HG02623 (cell line): ENCODE measurements around the gene SETD9.
A peak's percentile ranks its signal among the peaks of the same experiment; 100 is the strongest.

Experiments
- ATAC-seq: cut with Tn5 transposase; IDR thresholded peaks from one replicate; pipeline ENCODE4 v1.9.1; 2021; ENCODE audit warnings: moderate library complexity; ENCODE audit not compliant: unreplicated experiment

The SETD9 gene

DNA sequence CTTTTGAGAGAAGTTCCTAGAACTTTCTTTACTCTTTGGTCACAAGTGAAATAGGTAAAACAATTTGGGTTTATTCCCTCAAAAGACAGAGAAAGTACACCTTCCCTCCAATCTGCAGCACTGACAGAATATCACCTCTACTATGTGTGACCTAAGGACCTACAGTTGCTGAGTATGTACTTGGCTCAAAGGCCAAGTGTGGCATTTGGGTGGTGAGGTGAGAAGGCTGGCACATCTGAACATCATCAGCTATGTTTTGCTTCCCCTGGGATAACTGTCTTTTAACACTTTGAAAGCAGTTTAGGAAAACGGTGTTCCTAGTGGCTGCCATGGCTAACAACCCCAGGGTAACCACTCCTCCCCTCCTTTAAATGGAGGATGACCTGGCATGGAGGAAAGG, 24.9 kb downstream of the SETD9 start:
- no peak for ATAC-seq

DNA sequence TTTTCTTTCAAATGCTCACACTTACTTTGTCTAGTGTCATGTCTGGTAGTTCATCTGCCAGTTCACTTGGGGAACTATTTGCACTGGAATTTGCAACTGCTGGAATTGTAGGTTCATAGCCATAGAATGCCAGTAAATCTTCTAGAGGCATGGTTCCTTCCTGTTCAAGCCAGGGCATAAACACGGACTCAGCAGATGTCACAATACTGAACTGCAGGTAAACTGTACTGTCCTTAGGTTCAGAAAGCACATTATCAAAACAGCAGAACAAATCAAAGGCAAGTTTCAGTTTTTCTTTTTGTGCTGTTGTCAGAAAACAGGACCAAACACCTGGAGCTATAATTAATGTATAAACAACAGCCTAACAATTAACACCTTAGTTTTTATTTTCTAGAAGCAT, 29.5 kb downstream of the SETD9 start:
- ATAC-seq, result no peak

DNA sequence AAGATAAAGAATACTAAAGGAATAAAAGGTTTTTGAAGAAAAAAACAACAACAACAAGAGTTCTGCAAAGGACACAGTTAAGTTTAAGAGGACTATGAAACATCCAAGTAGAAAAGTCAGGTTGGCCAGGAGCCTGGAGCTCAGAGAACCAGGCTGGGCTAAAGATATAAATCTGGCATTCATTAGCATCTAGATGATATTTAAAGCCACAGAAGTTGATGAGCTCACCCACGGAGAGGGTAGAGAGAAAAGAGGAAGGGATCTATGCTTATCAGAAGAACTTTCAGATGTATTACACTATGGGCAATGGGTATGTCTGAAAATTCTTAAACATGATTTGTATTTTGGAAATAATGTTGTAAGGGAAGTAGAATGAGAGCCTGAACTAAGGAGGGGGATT, 32.6 kb downstream of the SETD9 start:
- ATAC-seq, result no peak

DNA sequence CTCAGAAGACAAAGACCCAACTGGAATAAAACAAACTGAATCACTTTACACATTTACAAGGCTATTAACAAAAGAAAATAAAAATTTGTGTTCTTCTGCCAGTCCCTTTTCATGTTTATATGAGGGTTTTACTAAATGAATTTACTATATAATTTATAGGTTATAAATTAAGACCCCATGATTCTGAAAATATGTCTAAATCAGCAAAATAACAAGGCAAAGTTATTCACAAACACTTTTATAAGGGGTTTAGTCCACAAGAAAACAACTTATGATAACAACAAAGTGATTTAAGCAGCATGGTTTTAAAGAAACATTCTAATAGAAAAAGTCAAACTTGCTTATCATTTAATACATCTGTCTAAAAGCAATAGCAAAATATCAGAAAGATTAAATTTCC, 37.7 kb downstream of the SETD9 start:
- ATAC-seq, result no peak

GRCh38 chr5:56950626-56951125, 41.3 kb downstream of the SETD9 start:
- ATAC-seq, result peak; percentile 41

DNA sequence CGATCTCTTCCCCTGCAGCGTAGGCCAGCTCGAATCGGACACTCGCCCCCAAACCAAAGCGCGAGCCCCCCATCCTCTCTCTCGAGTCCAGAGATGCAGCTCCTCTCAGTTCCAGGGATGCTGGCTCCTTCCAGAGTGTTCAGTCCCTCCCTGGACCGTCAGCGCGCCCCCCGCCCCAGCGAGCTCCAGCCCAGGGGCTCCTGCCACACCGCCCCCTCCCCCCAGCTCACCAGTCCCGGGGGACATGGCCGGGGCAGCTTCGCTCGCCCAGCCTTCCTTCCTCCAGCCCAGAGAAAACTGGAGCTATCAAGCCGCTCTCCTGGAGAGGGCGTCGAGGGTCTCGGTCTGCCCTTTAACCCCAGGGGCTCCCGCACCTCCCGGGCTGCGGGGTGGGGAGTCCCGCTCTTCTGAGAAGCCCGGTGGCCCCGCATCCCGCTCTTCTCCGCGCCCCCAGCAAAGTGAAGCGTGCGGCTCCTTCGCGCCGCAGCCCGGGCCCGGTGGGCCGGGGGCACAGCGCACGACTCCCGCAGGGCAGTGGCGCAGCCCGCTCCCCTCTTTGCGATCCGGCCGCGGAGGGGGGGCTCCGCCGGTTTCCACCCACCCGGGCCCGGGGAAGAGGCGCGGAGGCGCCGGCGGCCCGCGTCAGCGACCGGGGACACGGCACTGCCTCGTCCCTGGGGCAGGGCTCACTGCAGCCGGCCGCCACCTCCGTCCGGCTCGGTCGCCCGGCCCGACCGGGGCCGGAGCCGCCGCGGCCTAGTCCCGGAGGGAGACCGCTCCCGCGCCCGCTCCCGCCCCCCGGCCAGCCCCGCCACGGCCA, 41.9 kb downstream of the SETD9 start:
- peak; percentile 36 for ATAC-seq

- ATAC-seq, result peak; percentile 93
These were observed 42.7 kb downstream of the SETD9 start, which contains the start of gene MIER3 for GRCh38 chr5:56951946-56952691. Gene MIER3, minus strand, starts transcription at chr5:56952123. Its CDS starts 21 bp downstream, at chr5:56952102.

DNA sequence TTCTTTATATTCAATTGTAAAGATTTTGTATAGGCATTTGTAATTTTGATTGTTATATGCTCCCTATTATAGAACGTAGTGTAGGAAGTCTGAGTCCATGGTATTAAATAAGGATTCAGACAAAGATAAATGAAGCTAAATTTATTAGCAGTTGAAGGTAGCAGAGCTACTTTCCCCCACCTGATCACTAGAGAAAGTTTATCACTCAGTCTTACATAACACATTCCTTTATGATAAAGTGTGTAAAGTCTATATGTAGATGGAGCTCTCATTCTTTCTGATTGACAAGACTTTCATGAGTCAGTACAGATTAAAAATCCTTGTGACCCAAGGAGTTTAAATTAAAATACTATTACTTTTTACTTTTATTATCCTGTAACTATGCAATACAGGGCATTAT, 44.9 kb downstream of the SETD9 start:
- no peak for ATAC-seq

- ATAC-seq, result no peak
These were observed 49.2 kb downstream of the SETD9 start for GRCh38 chr5:56958595-56958994.

DNA sequence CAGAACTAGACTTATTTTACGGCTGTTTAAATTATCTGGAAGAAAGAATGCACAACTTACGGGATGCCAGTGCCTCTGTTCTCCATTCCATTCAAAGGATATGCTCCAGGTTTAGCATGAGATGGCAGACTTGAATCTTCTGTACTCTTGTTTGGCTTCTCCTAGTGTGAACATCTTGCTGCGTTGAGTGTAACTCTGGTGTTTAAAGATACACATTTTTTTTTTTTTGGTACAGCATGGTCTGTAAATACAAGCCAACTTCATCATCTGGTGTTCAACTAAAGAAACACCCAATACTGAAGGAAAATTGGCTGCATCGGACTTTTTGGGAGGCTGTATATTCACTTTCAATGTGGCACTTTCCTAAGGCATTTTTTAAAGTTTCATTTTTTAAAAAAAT, 49.9 kb downstream of the SETD9 start:
- no peak for ATAC-seq

GRCh38 chr5:56961746-56962145, 52.4 kb downstream of the SETD9 start:
- no peak for ATAC-seq

GRCh38 chr5:56962286-56962685, 52.9 kb downstream of the SETD9 start:
- no peak for ATAC-seq

DNA sequence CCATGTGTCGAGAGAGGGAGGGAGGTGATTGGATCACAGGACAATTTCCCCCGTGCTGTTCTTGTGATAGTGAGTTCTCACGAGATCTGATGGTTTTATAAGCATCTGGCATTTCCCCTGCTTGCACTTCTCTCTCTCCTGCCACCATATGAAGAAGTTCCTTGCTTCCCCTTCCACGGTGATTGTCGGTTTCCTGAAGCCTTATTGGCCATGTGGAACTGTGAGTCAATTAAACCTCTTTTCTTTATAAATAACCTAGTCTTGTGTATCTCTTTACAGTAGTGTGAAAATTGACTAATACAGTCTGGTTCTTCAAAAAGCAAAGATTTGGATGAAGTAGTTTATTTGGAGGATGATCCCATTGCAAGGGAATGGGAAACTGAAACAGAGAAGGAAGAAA, 53.9 kb downstream of the SETD9 start:
- ATAC-seq, result no peak

DNA sequence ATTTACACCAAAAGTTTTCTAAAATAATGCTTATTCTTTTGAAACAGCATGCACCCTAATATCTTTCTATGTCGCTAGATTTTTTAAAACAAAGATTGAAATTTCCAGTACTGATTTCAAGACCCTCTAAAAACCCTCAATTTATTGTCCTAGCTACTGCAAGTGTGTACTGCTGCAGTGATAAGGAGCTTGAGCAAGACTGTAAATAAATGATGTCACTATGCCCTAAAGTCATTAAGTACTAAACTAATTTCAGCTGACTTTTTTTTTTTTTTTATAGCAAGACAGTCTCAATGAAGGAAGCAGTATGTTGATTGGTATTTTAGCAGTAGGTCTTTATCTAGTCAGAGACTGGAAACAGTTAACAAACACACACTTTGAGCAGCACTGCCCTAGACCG, 54.8 kb downstream of the SETD9 start:
- no peak for ATAC-seq
